ENCODE data around the gene TAS1R1.
A peak's percentile ranks its signal among the peaks of the same experiment; 100 is the strongest.

The TAS1R1 gene

GRCh38 chr1:6586404-6586816 is 31.3 kb downstream of the TAS1R1 start:
- DNase-seq (ENCODE audit: low read depth), result no peak
- TF ChIP-seq CTCF (IDR thresholded peaks at IDR 0.05; ENCODE audit: low read depth, low read length) (no peak), MAX (IDR thresholded peaks at IDR 0.05; ENCODE audit: low read depth, low read length) (no peak), POLR2A (IDR thresholded peaks at IDR 0.05; ENCODE audit: extremely low read depth, insufficient read length) (no peak), MYC (IDR thresholded peaks at IDR 0.05; ENCODE audit: low read depth, low read length) (no peak)
- no peak overlapping the region for H3K4me3 ChIP-seq (ENCODE audit: low read depth, low read length)

- H3K4me3 ChIP-seq (ENCODE audit: low read depth, low read length), result no peak overlapping the region
- TF ChIP-seq MAX (IDR thresholded peaks at IDR 0.05; ENCODE audit: low read depth, low read length) (no peak), MYC (IDR thresholded peaks at IDR 0.05; ENCODE audit: low read depth, low read length) (no peak), CTCF (IDR thresholded peaks at IDR 0.05; ENCODE audit: low read depth, low read length) (no peak), POLR2A (IDR thresholded peaks at IDR 0.05; ENCODE audit: extremely low read depth, insufficient read length) (no peak)
- no peak for DNase-seq (ENCODE audit: low read depth)
Observed at GRCh38 chr1:6587261-6588005, 32.3 kb downstream of the TAS1R1 start.

GRCh38 chr1:6588128-6588892 is 33.2 kb downstream of the TAS1R1 start:
- DNase-seq (ENCODE audit: low read depth), result no peak
- no peak overlapping the region for H3K4me3 ChIP-seq (ENCODE audit: low read depth, low read length)
- TF ChIP-seq CTCF (IDR thresholded peaks at IDR 0.05; ENCODE audit: low read depth, low read length) (no peak), MAX (IDR thresholded peaks at IDR 0.05; ENCODE audit: low read depth, low read length) (no peak), MYC (IDR thresholded peaks at IDR 0.05; ENCODE audit: low read depth, low read length) (no peak), POLR2A (IDR thresholded peaks at IDR 0.05; ENCODE audit: extremely low read depth, insufficient read length) (no peak)

- DNase-seq (ENCODE audit: low read depth), result peak; percentile 39
- H3K4me3 ChIP-seq (ENCODE audit: low read depth, low read length), result no peak overlapping the region
- no peak for TF ChIP-seq CTCF (IDR thresholded peaks at IDR 0.05; ENCODE audit: low read depth, low read length)
- no peak for TF ChIP-seq POLR2A (IDR thresholded peaks at IDR 0.05; ENCODE audit: extremely low read depth, insufficient read length)
- no peak for TF ChIP-seq MAX (IDR thresholded peaks at IDR 0.05; ENCODE audit: low read depth, low read length)
- TF ChIP-seq MYC (IDR thresholded peaks at IDR 0.05; ENCODE audit: low read depth, low read length), result no peak
Observed at GRCh38 chr1:6588893-6589520, 33.9 kb downstream of the TAS1R1 start.

GRCh38 chr1:6590046-6590445 is 34.9 kb downstream of the TAS1R1 start:
- no peak for DNase-seq (ENCODE audit: low read depth)
- no peak overlapping the region for H3K4me3 ChIP-seq (ENCODE audit: low read depth, low read length)
- TF ChIP-seq POLR2A (IDR thresholded peaks at IDR 0.05; ENCODE audit: extremely low read depth, insufficient read length) (no peak), MYC (IDR thresholded peaks at IDR 0.05; ENCODE audit: low read depth, low read length) (no peak), MAX (IDR thresholded peaks at IDR 0.05; ENCODE audit: low read depth, low read length) (no peak), CTCF (IDR thresholded peaks at IDR 0.05; ENCODE audit: low read depth, low read length) (no peak)

Data from NB4 (cell line).